GM12864 (cell line): ENCODE data around the gene CCDC169.

Experiments used
- DNase-seq: peaks from one replicate; pipeline ENCODE4 v3.0.0-alpha.2; 2011; ENCODE audit warnings: low read depth
- H3K4me3 ChIP-seq: 2 replicates; pipeline ENCODE4 v1.5.1; 2011; ENCODE audit warnings: mild to moderate bottlenecking, low read depth, low read length, control low read depth
- TF ChIP-seq, protein P1 (sequence below): IDR thresholded peaks from 2 replicates; pipeline ENCODE4 v1.5.1; 2011; ENCODE audit warnings: low read depth, mild to moderate bottlenecking, moderate library complexity, low read length, control low read depth, inconsistent platforms; ENCODE audit errors: missing control alignments

The CCDC169 gene

DNA sequence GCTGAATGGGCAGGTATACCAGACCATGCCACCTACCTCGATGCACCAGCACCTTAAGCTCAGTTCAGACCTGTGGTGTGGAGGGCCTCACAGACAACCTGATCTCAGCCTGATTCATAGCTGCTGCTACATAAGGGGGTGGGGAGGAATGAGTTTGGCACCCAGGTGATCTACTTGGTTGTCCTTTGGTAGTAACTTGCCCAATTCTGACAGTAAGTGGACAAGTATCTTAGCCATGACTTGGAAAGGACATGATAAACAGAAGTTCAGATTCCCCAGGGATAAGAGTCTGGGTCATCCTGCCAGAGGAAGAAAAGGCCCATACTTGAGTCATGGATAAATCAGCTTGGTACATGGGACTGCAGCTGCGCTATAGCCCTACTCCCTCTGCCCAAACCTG, 54.9 kb downstream of the CCDC169 start:
- TF ChIP-seq, protein P1, sequence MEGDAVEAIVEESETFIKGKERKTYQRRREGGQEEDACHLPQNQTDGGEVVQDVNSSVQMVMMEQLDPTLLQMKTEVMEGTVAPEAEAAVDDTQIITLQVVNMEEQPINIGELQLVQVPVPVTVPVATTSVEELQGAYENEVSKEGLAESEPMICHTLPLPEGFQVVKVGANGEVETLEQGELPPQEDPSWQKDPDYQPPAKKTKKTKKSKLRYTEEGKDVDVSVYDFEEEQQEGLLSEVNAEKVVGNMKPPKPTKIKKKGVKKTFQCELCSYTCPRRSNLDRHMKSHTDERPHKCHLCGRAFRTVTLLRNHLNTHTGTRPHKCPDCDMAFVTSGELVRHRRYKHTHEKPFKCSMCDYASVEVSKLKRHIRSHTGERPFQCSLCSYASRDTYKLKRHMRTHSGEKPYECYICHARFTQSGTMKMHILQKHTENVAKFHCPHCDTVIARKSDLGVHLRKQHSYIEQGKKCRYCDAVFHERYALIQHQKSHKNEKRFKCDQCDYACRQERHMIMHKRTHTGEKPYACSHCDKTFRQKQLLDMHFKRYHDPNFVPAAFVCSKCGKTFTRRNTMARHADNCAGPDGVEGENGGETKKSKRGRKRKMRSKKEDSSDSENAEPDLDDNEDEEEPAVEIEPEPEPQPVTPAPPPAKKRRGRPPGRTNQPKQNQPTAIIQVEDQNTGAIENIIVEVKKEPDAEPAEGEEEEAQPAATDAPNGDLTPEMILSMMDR, result no peak
- DNase-seq, result no peak
- no peak overlapping the region for H3K4me3 ChIP-seq

DNA sequence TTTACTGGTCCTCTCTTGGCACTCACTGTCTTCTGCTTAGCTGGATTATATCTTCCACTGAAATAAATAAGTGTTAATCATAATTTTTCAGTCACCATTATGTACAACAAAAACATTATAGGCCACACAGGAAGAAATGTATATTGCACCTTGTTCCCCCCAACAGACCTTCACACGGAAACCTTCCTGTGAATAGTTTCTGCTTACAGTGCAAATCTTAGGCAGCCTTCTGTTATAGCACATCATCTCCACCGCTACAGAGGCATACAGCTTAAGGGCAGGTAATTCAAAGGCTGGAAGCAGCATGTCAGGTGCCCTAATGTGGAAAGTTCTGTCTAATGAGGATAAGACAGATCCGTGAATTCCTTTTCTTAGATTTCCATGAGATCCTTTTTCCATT, 66.4 kb downstream of the CCDC169 start:
- H3K4me3 ChIP-seq, result no peak overlapping the region
- TF ChIP-seq, protein P1, result no peak
- DNase-seq, result no peak

DNA sequence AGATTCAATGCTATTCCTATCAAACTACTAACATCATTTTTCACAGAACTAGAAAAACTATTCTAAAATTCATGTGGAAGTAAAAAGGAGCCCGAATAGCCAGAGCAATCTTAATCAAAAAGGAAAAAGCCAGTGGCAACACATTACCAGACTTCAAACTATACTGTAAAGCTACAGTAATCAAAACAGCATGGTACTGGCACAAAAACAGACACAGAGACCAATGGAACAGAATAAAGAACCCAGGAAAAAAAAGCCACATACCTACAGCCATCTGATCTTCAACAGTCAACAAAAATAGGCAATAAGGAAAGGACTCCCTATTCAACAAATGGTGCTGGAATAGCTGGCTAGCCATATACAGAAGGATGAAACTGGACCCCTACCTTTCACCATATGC, 72.9 kb downstream of the CCDC169 start:
- no peak for DNase-seq
- TF ChIP-seq, protein P1, result no peak
- no peak overlapping the region for H3K4me3 ChIP-seq

DNA sequence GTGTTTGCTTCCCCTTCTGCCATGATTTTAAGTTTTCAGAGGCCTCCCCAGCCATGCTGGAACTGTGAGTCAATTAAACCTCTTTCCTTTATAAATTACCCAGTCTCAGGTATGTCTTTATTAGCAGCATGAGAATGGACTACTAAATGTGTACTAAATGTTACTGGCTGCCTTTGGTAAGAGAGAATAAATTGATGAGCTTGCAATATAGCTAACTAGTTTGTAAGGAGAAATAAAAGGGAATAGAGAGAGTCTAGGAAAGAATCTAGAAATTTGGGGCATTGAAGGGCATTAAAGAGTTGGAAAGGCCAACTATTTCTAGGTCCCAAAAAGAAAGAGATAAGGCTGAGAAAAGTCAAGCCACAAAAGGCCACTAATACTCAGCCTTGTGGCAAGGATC, 77.7 kb downstream of the CCDC169 start:
- no peak overlapping the region for H3K4me3 ChIP-seq
- TF ChIP-seq, protein P1, result no peak
- DNase-seq, result no peak

DNA sequence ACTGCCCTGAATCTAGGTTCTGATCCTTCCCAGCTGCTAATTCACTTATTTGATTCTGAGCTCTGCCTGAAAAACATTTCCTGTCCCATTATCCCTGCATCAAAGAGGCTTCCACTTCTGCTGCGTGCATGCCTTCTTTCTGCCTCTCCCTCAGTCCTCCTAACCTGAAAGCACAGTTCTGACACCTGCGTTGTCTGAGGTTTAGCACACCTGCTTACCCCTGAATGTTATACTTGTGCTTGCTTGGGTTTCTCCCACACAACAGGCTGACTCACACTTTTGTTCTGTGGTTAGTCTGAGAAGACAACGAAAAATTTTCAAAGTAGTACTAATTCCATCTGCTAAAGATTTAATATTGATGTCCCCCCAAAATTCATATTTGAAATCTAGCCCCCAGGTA, 80.2 kb downstream of the CCDC169 start:
- TF ChIP-seq, protein P1, result no peak
- no peak for DNase-seq
- no peak overlapping the region for H3K4me3 ChIP-seq

DNA sequence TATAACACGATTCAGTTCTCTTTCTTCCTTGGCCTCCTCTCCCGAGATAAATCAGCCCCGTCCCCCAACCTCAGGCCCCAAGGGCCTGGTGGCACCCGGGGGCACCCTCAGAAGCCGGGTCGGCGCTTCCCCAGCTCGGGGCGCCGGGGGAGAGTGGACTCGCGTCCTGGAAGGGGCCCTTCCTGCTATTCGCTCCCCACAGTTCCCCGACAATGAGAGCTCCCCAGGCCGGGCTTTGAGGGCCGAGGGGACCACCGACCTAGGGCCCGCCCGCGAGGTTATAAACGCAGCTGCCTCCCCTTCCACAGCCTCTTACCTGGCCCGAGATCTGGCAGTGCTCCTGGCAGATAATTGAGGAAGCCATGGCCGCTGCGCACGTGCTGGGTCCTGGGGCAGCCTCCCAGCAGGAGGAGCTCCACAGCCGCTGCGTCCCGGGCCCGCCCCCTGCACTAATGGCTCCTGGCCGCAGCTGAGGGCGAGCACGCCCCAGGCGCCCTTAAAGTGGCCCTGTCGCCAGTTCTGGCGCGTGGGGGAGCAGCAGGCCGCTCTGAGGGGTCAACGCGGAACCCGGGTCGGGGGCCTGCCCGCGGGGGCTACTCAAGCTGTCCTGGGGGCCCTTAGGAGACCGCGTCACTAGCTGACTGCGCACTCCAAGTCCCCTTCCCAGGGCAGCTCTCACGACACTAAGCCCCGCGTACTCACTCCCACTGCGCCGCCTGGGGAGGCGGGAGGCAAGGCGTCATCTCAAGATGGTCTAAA, 83.3 kb downstream of the CCDC169 start, which contains the start of gene SOHLH2:
SOHLH2 (minus strand) TSS at position 394 of the 759 bp plus-strand sequence; CDS start at position 364, 30 bp downstream.
- no peak within 1 kb of the TSS for H3K4me3 ChIP-seq
- TF ChIP-seq, protein P1, result no peak
- DNase-seq, result no peak

DNA sequence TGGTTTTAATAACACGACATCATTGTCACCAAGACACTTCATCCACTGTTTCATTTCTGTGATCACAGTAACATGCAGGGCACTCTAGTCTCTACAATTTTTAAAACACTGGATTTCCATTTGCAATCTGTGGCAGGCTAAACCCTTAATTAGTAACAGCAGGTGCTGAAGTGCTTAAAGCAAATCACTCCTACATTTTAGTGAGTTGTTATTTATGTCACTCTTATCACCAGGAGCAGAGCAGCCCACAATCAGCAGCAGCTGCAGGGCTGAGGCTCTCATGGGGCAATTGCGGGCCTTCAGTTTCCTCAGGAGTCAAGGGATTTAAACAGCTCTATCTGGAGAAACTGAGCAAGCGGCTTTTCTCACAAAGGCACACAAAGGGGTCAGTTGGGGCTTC, 84.8 kb downstream of the CCDC169 start:
- TF ChIP-seq, protein P1, result no peak
- no peak overlapping the region for H3K4me3 ChIP-seq
- no peak for DNase-seq
